HepG2 (cell line): ENCODE measurements around the gene DMKN. TPM values are rescaled to one million over a fixed set of nuclear protein-coding genes. Genes with fewer than 3 reads are reported as not detected.

Source experiments
- MEF2D ChIP-seq: sonication (generic); formaldehyde crosslinking; IDR thresholded peaks from 2 replicates; pipeline ENCODE4 v1.5.1; 2020; ENCODE audit warnings: mild to moderate bottlenecking, missing genetic modification reagents
- NR2F6 ChIP-seq, 2 experiments: IDR thresholded peaks; 2 replicates each; pipeline ENCODE4 v1.6.1; 2016; ENCODE audit warnings: antibody characterized with exemption in 1 of 2, mild to moderate bottlenecking in 1 of 2
- POLR2A ChIP-seq, 2 experiments: IDR thresholded peaks; 2 replicates each; pipeline ENCODE4 v1.6.1; 2011; ENCODE audit warnings: low read depth in 2 of 2, low read length in 2 of 2, mild to moderate bottlenecking in 1 of 2, moderate library complexity in 1 of 2; ENCODE audit not compliant: insufficient read depth in 1 of 2
- ZHX2 ChIP-seq, 2 experiments: sonication (generic) in 1 of 2; formaldehyde crosslinking in 1 of 2; IDR thresholded peaks; 2 replicates each; pipeline versions ENCODE4 v1.6.1 to v1.9.0; 2014 to 2022; ENCODE audit warnings: antibody characterized with exemption in 1 of 2, borderline replicate concordance in 1 of 2, inconsistent platforms in 1 of 2, low read depth in 1 of 2, missing genetic modification reagents in 1 of 2
- ZSCAN29 ChIP-seq: sonication (generic); formaldehyde crosslinking; conservative IDR thresholded peaks from 2 replicates; pipeline ENCODE4 v1.4.0; 2020; ENCODE audit warnings: mild to moderate bottlenecking, missing genetic modification reagents
- ZSCAN31 ChIP-seq: sonication (generic); formaldehyde crosslinking; IDR thresholded peaks from 2 replicates; pipeline ENCODE4 v1.5.0; 2020; ENCODE audit warnings: low read depth, mild to moderate bottlenecking, missing genetic modification reagents
- polyA plus RNA-seq, 8 experiments: library from polyadenylated mRNA; depleted of rRNA in 3 of 8; stranded (reverse) in 7 of 8; unstranded in 1 of 8; fragments of >200 nt; fragmentation: Illumina TruSeq in 4 of 8; extraction: Trizol in 4 of 8; gene quantifications; 2 replicates each; pipeline versions ENCODE4 v1.2.1 to v1.2.3, GENCODE V29; 2011 to 2016; ENCODE audit warnings: low read depth in 4 of 8, missing spikeins in 1 of 8, mixed read lengths in 1 of 8; ENCODE audit not compliant: insufficient read depth in 1 of 8
- total RNA-seq, 5 experiments: library from RNA; depleted of rRNA; stranded (reverse); fragments of >200 nt; fragmentation: Illumina TruSeq; extraction: Trizol; gene quantifications; 2 replicates each; pipeline ENCODE4 v1.2.3, GENCODE V29; 2016; ENCODE audit warnings: low read depth in 1 of 5

Gene DMKN
- total and polyA plus RNA-seq, 2 of the 13 experiments (the other 11 are each of a cell fraction or from before 2014, with no cell fraction given) = 50.8 to 57.1 TPM

- TF ChIP-seq MEF2D (CRISPR knock-in tag) (peak; percentile 58; the same call in 1 of the 2 replicates), ZHX2 (IDR thresholded peaks at IDR 0.05; ENCODE audit: low read depth) (no peak), ZHX2 (CRISPR knock-in tag; IDR thresholded peaks at IDR 0.05; ENCODE audit: borderline replicate concordance) (no peak), ZSCAN29 (CRISPR knock-in tag) (peak; percentile 19; the same call in 1 of the 2 replicates), NR2F6 (IDR thresholded peaks at IDR 0.05) (peak; percentile 79), NR2F6 (CRISPR knock-in tag; IDR thresholded peaks at IDR 0.05) (peak; percentile 85; the same call in 1 of the 2 replicates), ZSCAN31 (CRISPR knock-in tag) (no peak), POLR2A (IDR thresholded peaks at IDR 0.05; ENCODE audit: insufficient read depth in 1 of 2, low read depth in 2 of 2, low read length in 2 of 2) (peak in 1 of 2 experiments; percentile 46; a peak in 2 of 4 replicates)
These were observed 53.9 kb downstream of the DMKN start (continued) for GRCh38 chr19:35459414-35460082.
